ENCODE data around the gene FXYD1. TPM values are rescaled to one million over a fixed set of nuclear protein-coding genes. Genes with fewer than 3 reads are reported as not detected.

Gene FXYD1
- total and polyA plus RNA-seq, 4 donors, result 18.7 to 146 (median 71.5) TPM

DNA sequence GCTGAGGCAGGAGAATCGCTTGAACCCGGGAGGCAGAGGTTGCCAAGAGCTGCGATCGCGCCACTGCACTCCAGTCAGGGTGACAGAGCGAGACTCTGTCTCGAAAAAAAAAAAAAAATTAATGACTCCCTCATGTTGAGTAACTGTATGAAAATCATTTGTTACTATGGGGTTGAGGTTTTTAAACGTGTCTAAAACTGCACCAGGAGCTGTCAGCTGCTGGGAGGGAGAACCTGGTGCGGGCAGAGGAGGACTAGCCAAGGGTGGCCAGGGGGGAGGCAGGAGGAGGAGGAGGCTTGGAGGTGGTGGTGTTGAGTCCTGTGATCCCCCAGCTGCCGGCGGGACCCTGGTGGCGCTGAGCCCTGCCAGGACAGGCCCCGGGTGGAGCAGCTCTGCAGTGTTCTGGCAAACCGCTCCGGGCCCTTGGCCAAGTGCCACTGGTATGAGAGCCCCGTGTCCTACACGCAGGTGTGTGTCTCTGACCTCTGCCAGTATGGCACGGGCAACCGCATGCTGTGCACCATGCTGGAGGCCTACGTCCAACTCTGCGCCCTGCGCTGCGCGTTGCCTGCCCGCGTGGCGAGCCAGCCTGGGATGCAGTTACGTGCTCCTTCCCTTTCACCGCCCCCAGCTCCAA, 40.1 kb upstream of the FXYD1 start:
- no peak for DNase-seq (ENCODE audit: low spot score)
- Histone ChIP-seq H3K36me3 (ENCODE audit: control insufficient read depth in 4 of 4, insufficient read depth in 3 of 4, low read depth in 1 of 4, low read length in 3 of 4) (no peaks in the 10 kb centered on the region), H3K9ac (ENCODE audit: low read depth in 1 of 2, low read length in 2 of 2) (no peak overlapping the region), H3K27ac (ENCODE audit: low read depth in 1 of 2, low read length in 2 of 2) (no peak overlapping the region), H3K9me3 (ENCODE audit: control insufficient read depth in 4 of 4, low read length in 3 of 4) (no peaks in the 10 kb centered on the region), H3K4me3 (ENCODE audit: low read depth in 1 of 3, low read length in 3 of 3) (no peak overlapping the region), H3K4me1 (ENCODE audit: control insufficient read depth in 4 of 4, insufficient read depth in 4 of 4, low read length in 3 of 4) (peaks cover 2 to 15% (median 11%) of the 10 kb centered on the region in 4 donors), H3K27me3 (ENCODE audit: control insufficient read depth in 4 of 4, insufficient read depth in 4 of 4, low read length in 3 of 4) (no peaks in the 10 kb centered on the region)
- WGBS, result 71% methylated on average over 29 of the region's 29 CpGs
- no peak for TF ChIP-seq RAD21 (IDR thresholded peaks at IDR 0.05)
- TF ChIP-seq TAF1 (conservative IDR thresholded peaks at IDR 0.05), result no peak
- TF ChIP-seq, protein P1, sequence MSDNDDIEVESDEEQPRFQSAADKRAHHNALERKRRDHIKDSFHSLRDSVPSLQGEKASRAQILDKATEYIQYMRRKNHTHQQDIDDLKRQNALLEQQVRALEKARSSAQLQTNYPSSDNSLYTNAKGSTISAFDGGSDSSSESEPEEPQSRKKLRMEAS (IDR thresholded peaks at IDR 0.05), result no peak

DNA sequence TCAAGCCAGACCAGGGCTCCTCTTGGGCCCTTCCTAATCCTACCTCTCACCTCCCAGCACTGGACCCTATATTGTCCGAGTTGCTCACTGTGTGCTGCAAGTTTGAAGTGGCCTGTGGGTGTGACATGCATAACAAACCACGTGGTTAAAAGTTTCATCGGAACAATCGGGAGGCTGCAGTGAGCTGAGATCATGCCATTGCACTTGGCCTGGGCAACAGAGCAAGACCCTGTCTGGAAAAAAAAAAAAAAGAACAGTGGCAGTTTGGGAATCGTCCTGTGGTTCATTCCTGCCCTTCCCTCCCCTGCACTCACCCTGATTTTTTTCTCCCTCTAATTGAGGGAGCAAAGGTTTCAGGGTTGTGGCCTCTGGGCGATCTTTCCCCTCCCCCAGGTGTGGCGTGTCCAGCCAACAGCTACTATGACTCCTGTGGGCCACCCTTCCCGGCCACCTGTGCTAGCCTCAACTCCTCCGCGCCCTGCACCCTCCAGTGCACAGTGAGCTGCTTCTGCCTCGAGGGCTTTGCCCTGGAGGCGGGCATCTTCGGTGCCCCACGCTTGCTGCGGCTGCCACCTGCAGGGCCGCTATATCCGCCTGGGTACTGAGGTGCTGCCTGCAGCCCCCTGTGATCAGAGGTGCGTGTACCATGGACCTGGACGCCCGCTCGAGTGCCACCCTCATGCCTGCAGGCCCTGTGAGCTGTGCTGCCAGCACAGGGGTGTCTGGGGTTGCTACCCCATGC, 39.3 kb upstream of the FXYD1 start:
- H3K27me3 ChIP-seq (ENCODE audit: control insufficient read depth in 4 of 4, insufficient read depth in 4 of 4, low read length in 3 of 4), result no peaks in the 10 kb centered on the region
- H3K27ac ChIP-seq (ENCODE audit: low read depth in 1 of 2, low read length in 2 of 2), result no peak overlapping the region
- H3K9me3 ChIP-seq (ENCODE audit: control insufficient read depth in 4 of 4, low read length in 3 of 4), result no peaks in the 10 kb centered on the region
- no peak overlapping the region for H3K9ac ChIP-seq (ENCODE audit: low read depth in 1 of 2, low read length in 2 of 2)
- H3K36me3 ChIP-seq (ENCODE audit: control insufficient read depth in 4 of 4, insufficient read depth in 3 of 4, low read depth in 1 of 4, low read length in 3 of 4), result no peaks in the 10 kb centered on the region
- 81% methylated on average over 21 of the region's 21 CpGs for WGBS
- no peak overlapping the region for H3K4me3 ChIP-seq (ENCODE audit: low read depth in 1 of 3, low read length in 3 of 3)
- TF ChIP-seq RXRA (IDR thresholded peaks at IDR 0.05) (peak in 1 of 2 donors; percentile 33), NR2F2 (IDR thresholded peaks at IDR 0.05) (no peak)
- no peak for DNase-seq (ENCODE audit: low spot score)
- H3K4me1 ChIP-seq (ENCODE audit: control insufficient read depth in 4 of 4, insufficient read depth in 4 of 4, low read length in 3 of 4), result peaks cover 2 to 15% (median 11%) of the 10 kb centered on the region in 4 donors

DNA sequence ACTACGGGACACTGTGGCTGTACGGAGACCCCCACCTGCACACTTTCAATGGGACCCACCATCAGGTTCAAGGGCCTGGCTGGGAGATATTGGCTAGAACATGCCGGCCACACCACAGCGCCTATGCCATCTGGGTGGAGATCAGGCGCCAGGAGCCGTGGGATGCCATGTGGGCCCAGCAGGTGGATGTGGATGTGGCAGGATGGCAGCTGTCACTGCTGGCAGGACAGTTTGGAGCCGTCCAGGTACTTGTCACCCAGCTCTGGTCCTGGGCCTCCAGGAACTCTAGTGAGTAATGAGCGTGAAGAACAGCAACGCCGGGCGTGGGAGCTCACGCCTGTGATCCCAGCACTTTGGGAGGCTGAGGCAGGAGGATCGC, 38.7 kb upstream of the FXYD1 start:
- TF ChIP-seq EGR1 (IDR thresholded peaks at IDR 0.05; ENCODE audit: low read depth in 2 of 2), result no peak
- no peak for TF ChIP-seq SP1 (IDR thresholded peaks at IDR 0.05)
- TF ChIP-seq HNF4A (conservative IDR thresholded peaks at IDR 0.05), result no peak
- TF ChIP-seq HNF4G (IDR thresholded peaks at IDR 0.05), result no peak
- no peak for TF ChIP-seq TAF1 (conservative IDR thresholded peaks at IDR 0.05)
- no peak for TF ChIP-seq YY1 (IDR thresholded peaks at IDR 0.05)
- no peak overlapping the region for H3K27ac ChIP-seq (ENCODE audit: low read depth in 1 of 2, low read length in 2 of 2)

GRCh38 chr19:35100588-35101533, 37.8 kb upstream of the FXYD1 start:
- WGBS, result 87% methylated on average over 16 of the region's 16 CpGs
- Histone ChIP-seq H3K27ac (ENCODE audit: low read depth in 1 of 2, low read length in 2 of 2) (no peak overlapping the region), H3K4me3 (ENCODE audit: low read depth in 1 of 3, low read length in 3 of 3) (no peak overlapping the region), H3K9ac (ENCODE audit: low read depth in 1 of 2, low read length in 2 of 2) (no peak overlapping the region), H3K27me3 (ENCODE audit: control insufficient read depth in 4 of 4, insufficient read depth in 4 of 4, low read length in 3 of 4) (no peaks in the 10 kb centered on the region), H3K4me1 (ENCODE audit: control insufficient read depth in 4 of 4, insufficient read depth in 4 of 4, low read length in 3 of 4) (peaks cover 2 to 15% (median 11%) of the 10 kb centered on the region in 4 donors), H3K36me3 (ENCODE audit: control insufficient read depth in 4 of 4, insufficient read depth in 3 of 4, low read depth in 1 of 4, low read length in 3 of 4) (no peaks in the 10 kb centered on the region), H3K9me3 (ENCODE audit: control insufficient read depth in 4 of 4, low read length in 3 of 4) (no peaks in the 10 kb centered on the region)
- no peak for DNase-seq (ENCODE audit: low spot score)
- TF ChIP-seq NR2F2 (IDR thresholded peaks at IDR 0.05) (no peak), FOXA1 (IDR thresholded peaks at IDR 0.05) (no peak), JUND (IDR thresholded peaks at IDR 0.05) (no peak), FOXA2 (IDR thresholded peaks at IDR 0.05) (no peak), YY1 (IDR thresholded peaks at IDR 0.05) (no peak), HNF4G (IDR thresholded peaks at IDR 0.05) (no peak), EGR1 (IDR thresholded peaks at IDR 0.05; ENCODE audit: low read depth in 2 of 2) (no peak), TAF1 (conservative IDR thresholded peaks at IDR 0.05) (no peak), ZBTB33 (IDR thresholded peaks at IDR 0.05) (no peak), GABPA (IDR thresholded peaks at IDR 0.05 in 1 of 2, conservative IDR thresholded peaks at IDR 0.05 in 1 of 2) (no peak), SP1 (IDR thresholded peaks at IDR 0.05) (no peak), RAD21 (IDR thresholded peaks at IDR 0.05) (no peak)
- TF ChIP-seq, protein P2, sequence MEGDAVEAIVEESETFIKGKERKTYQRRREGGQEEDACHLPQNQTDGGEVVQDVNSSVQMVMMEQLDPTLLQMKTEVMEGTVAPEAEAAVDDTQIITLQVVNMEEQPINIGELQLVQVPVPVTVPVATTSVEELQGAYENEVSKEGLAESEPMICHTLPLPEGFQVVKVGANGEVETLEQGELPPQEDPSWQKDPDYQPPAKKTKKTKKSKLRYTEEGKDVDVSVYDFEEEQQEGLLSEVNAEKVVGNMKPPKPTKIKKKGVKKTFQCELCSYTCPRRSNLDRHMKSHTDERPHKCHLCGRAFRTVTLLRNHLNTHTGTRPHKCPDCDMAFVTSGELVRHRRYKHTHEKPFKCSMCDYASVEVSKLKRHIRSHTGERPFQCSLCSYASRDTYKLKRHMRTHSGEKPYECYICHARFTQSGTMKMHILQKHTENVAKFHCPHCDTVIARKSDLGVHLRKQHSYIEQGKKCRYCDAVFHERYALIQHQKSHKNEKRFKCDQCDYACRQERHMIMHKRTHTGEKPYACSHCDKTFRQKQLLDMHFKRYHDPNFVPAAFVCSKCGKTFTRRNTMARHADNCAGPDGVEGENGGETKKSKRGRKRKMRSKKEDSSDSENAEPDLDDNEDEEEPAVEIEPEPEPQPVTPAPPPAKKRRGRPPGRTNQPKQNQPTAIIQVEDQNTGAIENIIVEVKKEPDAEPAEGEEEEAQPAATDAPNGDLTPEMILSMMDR (IDR thresholded peaks at IDR 0.05; ENCODE audit: low read depth, low read length, missing input control), result no peak
- TF ChIP-seq, protein P1 (IDR thresholded peaks at IDR 0.05), result no peak

More for the DNA sequence above, 38.7 kb upstream of the FXYD1 start:
- H3K36me3 ChIP-seq (ENCODE audit: control insufficient read depth in 4 of 4, insufficient read depth in 3 of 4, low read depth in 1 of 4, low read length in 3 of 4), result no peaks in the 10 kb centered on the region
- WGBS, result 97% methylated on average over 13 of the region's 13 CpGs
- DNase-seq (ENCODE audit: low spot score), result no peak
- H3K9ac ChIP-seq (ENCODE audit: low read depth in 1 of 2, low read length in 2 of 2), result no peak overlapping the region
- H3K9me3 ChIP-seq (ENCODE audit: control insufficient read depth in 4 of 4, low read length in 3 of 4), result no peaks in the 10 kb centered on the region
- no peaks in the 10 kb centered on the region for H3K27me3 ChIP-seq (ENCODE audit: control insufficient read depth in 4 of 4, insufficient read depth in 4 of 4, low read length in 3 of 4)
- peaks cover 2 to 15% (median 11%) of the 10 kb centered on the region in 4 donors for H3K4me1 ChIP-seq (ENCODE audit: control insufficient read depth in 4 of 4, insufficient read depth in 4 of 4, low read length in 3 of 4)
- H3K4me3 ChIP-seq (ENCODE audit: low read depth in 1 of 3, low read length in 3 of 3), result no peak overlapping the region
